ENCODE data around the gene PTCD1.

Gene PTCD1

GRCh38 chr7:99368750-99369389 is 69.7 kb downstream of the PTCD1 start:
- no peak for DNase-seq (ENCODE audit: low read depth in 2 of 2)

Data from activated CD8-positive, alpha-beta memory T cell treated with anti-CD3 and anti-CD28 coated beads for 4 hours (primary cell).